Measurements from ENCODE around the gene SLC27A2. TPM values are rescaled to one million over a fixed set of nuclear protein-coding genes. Genes with fewer than 3 reads are reported as not detected.
A peak's percentile ranks its signal among the peaks of the same experiment; 100 is the strongest.

The SLC27A2 gene
- total RNA-seq, 4 donors from 2014 or later, result 0.29 to 0.69 (median 0.46) TPM; not detected in 1

DNA sequence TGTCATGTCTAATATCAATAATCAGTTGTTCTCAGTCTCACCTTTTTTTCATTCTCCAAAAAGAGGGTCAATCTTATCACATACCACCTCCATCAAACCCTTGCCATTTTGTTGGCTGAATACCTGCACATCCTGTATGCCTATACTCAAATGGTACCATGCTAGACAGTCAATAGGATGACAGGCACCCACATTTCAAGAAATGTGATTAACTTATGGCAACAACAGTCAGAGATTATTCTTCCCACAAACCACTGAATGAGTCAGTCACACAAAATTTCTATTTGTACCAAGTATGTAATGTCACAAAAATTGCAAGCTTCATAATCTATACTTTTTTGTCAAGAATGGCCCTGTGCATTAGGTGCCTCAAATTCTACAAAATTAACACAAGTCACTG, 5.1 kb upstream of the SLC27A2 start:
- ATAC-seq (no peak), DNase-seq (no peak)
- H3K9me3 ChIP-seq, result no peaks in the 10 kb centered on the region
- H3K27me3 ChIP-seq, result peaks cover 0 to 21% (median 3%) of the 10 kb centered on the region in 3 donors
- no peak overlapping the region for H3K27ac ChIP-seq
- H3K36me3 ChIP-seq, result no peaks in the 10 kb centered on the region
- in situ Hi-C loops (cut with MboI; ENCODE audit: low sequenced_read_pairs in 4 of 4), result no loop called here
- TF ChIP-seq CTCF (IDR thresholded peaks at IDR 0.05 in 4 of 5, conservative IDR thresholded peaks at IDR 0.05 in 1 of 5) (no peak), POLR2A (IDR thresholded peaks at IDR 0.05) (no peak)
- H3K4me3 ChIP-seq, result no peak overlapping the region
- no peaks in the 10 kb centered on the region for H3K4me1 ChIP-seq
- intact Hi-C loops (cut with DNase I; ENCODE audit: low total_unique reads), result no loop called here

GRCh38 chr15:50180091-50180490, 1.9 kb upstream of the SLC27A2 start:
- H3K36me3 ChIP-seq, result no peaks in the 10 kb centered on the region
- intact Hi-C loops (cut with DNase I; ENCODE audit: low total_unique reads), result no loop called here
- H3K9me3 ChIP-seq, result no peaks in the 10 kb centered on the region
- no peak for DNase-seq
- no peak overlapping the region for H3K27ac ChIP-seq
- H3K4me1 ChIP-seq, result no peaks in the 10 kb centered on the region
- in situ Hi-C loops (cut with MboI; ENCODE audit: low sequenced_read_pairs in 4 of 4), result no loop called here
- H3K4me3 ChIP-seq, result no peak overlapping the region
- TF ChIP-seq CTCF (IDR thresholded peaks at IDR 0.05 in 4 of 5, conservative IDR thresholded peaks at IDR 0.05 in 1 of 5), result no peak
- TF ChIP-seq POLR2A (IDR thresholded peaks at IDR 0.05), result no peak
- ATAC-seq, result no peak
- H3K27me3 ChIP-seq, result peaks cover 11 to 44% (median 17%) of the 10 kb centered on the region in 3 donors

DNA sequence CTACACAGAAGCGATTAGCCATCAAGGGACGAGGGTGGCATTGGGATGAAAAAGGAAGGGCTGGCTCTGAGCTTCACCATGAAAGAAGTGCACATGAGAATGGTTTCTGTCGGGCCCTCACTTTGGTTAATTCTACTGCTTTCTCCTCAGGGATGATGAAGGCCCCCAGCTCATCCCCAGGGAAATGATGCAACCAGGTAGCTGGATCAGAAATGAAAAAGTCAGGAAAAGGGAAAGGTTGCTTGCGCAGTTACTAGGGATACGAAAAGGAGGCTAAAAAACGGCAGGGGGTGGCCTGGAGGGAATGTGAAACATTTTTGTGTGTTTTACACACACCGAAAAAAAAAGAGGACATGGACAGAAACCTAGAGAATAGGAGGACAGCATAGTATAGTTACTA, 1.4 kb upstream of the SLC27A2 start:
- Histone ChIP-seq H3K9me3 (no peaks in the 10 kb centered on the region), H3K27me3 (peaks cover 11 to 44% (median 17%) of the 10 kb centered on the region in 3 donors), H3K4me3 (no peak overlapping the region), H3K27ac (no peak overlapping the region), H3K4me1 (no peaks in the 10 kb centered on the region), H3K36me3 (no peaks in the 10 kb centered on the region)
- in situ Hi-C loops (cut with MboI; ENCODE audit: low sequenced_read_pairs in 4 of 4), result no loop called here
- DNase-seq (no peak), ATAC-seq (no peak)
- TF ChIP-seq POLR2A (IDR thresholded peaks at IDR 0.05), result no peak
- no peak for TF ChIP-seq CTCF (IDR thresholded peaks at IDR 0.05 in 4 of 5, conservative IDR thresholded peaks at IDR 0.05 in 1 of 5)
- intact Hi-C loops (cut with DNase I; ENCODE audit: low total_unique reads), result no loop called here

GRCh38 chr15:50181201-50181968, 611 bp upstream of the SLC27A2 start:
- intact Hi-C loops (cut with DNase I; ENCODE audit: low total_unique reads), result no loop called here
- Histone ChIP-seq H3K4me3 (peak overlapping the region in 3 of 4 donors; percentile 47 to 55 (median 47)), H3K27ac (no peak overlapping the region)

More at GRCh38 chr15:50181201-50181968, 611 bp upstream of the SLC27A2 start:
- H3K9me3 ChIP-seq, result no peaks in the 10 kb centered on the region
- no peak for TF ChIP-seq CTCF (IDR thresholded peaks at IDR 0.05 in 4 of 5, conservative IDR thresholded peaks at IDR 0.05 in 1 of 5)
- TF ChIP-seq POLR2A (IDR thresholded peaks at IDR 0.05), result no peak
- no peaks in the 10 kb centered on the region for H3K4me1 ChIP-seq
- no peak for DNase-seq
- in situ Hi-C loops (cut with MboI; ENCODE audit: low sequenced_read_pairs in 4 of 4), result no loop called here
- peaks cover 11 to 44% (median 17%) of the 10 kb centered on the region in 3 donors for H3K27me3 ChIP-seq
- no peak for ATAC-seq
- no peaks in the 10 kb centered on the region for H3K36me3 ChIP-seq
